Vein endothelial cell (primary cell): Measurements from ENCODE around the gene TMEM141. TPM values are rescaled to one million over a fixed set of nuclear protein-coding genes. Genes with fewer than 3 reads are reported as not detected.

Source experiments
- small RNA-seq: library from RNA; depleted of rRNA; stranded (forward); fragments of <200 nt; gene quantifications from one replicate; pipeline ENCODE3, GENCODE V24; 2012
- total RNA-seq: library from RNA; depleted of rRNA; stranded (reverse); fragments of >200 nt; gene quantifications from 2 replicates; pipeline ENCODE4 v1.2.3, GENCODE V29; 2012

The TMEM141 gene
- total RNA-seq = 51.0 and 63.0 TPM in 2 replicates

DNA sequence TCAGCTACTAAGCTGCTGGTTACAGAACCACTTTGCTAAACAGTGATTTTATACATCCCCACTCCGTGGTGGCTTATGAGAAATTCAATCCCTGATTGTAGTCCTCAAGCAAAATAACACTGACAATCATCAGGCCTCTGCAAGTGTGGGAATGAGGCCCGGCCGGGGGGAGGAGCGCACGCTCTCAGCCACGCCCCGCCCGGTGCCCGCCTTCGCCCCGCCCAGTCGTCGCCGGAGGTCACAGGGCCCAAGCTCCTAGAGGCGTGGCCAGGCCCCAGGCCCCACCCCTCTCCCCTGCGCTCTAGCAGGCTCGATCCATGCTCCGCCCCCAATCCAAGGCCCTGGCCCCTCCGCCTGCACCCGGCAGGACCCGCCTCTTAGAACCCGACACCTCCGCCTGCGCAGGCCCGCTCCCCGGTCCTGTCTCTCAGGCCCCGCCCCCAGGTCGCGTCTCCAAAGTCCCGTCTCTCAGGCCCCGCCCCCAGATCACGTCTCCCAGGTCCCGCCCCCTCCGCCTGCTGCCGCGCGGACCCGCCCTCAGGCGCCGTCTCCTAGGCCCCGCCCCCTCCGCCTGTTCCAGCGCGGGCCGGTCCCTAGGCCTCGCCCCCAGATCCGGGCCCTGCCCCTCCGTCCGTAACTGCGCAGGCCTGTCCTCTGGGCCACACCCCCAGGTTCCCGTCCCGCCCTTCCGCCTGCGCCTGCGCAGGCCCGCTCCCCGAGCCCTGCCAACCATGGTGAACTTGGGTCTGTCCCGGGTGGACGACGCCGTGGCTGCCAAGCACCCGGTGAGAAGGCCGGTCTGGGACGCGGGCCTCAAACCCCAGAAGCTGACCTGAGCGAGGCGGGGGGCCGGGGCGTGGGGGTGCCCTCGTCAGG, at the start of gene TMEM141:
TSS of gene TMEM141 (plus strand) at position 705 of the 876 bp plus-strand sequence. CDS start at position 732, 27 bp downstream.

GRCh38 chr9:136742591-136743391, 48.4 kb upstream of the TMEM141 start, which contains the start of gene LCN10:
Gene LCN10 (minus strand): TSS chr9:136742940. CDS start chr9:136742903, 37 bp downstream.

GRCh38 chr9:136748201-136748600, 42.9 kb upstream of the TMEM141 start, which contains the start of gene LCN6:
Gene LCN6 (minus strand): TSS chr9:136748525. CDS start chr9:136748483, 42 bp downstream.

DNA sequence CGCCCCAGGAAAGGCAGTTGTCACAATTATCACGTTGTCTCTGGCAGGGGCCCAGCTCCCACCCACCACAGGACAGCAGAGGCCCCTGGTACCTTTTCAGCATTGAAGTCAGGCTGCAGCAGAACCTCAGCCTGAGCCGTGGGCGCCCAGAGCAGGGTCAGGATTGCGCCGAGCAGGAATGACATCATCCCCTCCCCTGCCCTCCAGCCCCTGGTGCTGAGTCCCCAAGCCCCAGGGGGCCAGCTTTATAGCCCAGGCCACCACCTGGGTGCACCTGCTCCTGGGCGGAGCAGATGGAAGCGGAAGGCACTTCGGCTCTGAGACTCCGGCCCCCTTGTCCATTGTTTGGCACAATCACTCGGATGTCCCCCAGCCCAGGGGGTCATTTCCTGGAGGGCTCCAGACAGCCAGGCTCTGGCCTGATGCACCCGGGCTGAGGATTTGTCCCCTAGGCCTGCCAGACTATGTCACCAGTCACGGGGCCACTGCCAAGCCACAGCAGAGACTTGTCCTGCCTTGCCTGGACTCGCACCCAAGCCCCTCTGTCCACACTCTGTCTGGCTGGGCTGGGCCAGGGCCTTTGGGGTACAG, 26.7 kb upstream of the TMEM141 start, which contains the start of gene LCN15:
TSS of gene LCN15 (minus strand) at position 218 of the 591 bp plus-strand sequence. CDS start at position 188, 30 bp downstream.

DNA sequence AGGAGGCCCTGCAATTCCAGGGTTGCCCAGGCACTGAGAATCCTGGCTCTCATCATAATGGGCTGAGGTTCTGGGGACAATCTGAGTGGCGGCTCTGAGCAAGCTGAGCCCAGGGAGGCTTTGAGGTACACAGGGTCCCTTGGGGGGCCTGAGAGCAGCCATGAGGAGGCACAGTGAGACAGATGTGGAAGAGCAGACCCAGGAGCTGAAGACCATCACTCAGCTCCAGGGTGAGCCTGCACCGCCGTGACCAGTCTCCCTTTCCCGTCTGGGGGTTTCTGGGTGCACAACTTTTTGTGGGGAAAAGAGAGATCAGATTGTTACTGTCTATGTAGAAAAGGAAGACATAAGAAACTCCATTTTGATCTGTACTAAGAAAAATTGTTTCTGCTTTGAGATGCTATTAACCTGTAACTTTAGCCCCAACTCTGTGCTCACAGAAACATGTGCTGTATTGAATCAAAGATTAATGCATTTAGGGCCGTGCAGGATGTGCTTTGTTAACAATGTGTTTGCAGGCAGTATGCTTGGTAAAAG, 5.2 kb downstream of the TMEM141 start, which contains the start of gene CCDC183:
TSS of gene CCDC183 (plus strand) at position 101 of the 537 bp plus-strand sequence. CDS start at position 161, 60 bp downstream.

DNA sequence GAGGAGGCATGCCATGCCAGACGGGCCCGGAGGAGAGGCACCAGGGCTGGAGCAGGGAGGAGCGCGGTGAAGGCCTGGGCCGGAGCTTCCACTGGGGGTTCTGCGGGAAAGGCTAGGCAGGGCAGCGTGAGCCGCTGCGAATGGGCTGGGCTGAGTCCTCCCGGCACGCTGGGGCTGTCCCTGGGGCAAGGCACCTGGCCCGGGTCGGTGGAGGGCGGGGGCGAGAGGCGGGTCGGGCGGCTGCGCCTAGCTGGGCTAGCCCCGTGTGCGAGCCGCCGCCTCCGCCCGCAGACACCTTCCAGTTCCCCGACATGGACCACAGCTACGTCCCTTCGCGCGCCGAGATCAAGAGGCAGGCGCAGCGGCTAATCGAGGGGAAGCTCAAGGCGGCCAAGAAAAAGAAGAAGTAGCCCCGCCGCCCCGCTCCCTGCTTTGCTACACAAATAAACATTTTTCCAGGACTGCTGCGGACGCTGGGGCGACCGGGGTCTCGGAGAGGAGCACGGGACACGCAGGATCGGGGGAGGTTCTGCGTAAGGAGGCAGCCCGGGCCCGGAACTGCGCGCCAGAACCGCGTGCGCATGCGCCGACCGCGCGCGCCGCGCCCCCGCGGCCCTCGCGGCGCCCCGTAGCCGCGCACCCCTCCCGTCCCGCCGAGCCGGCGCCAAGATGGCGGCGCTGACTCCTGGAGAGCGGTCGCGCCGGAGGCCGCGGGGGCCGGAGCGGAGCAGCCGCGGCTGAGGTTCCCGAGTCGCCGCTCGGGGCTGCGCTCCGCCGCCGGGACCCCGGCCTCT, 16.3 kb downstream of the TMEM141 start, which contains the start of gene RABL6:
TSS of gene RABL6 (plus strand) at position 668 of the 794 bp plus-strand sequence. CDS start 249 bp downstream, outside the sequence.

DNA sequence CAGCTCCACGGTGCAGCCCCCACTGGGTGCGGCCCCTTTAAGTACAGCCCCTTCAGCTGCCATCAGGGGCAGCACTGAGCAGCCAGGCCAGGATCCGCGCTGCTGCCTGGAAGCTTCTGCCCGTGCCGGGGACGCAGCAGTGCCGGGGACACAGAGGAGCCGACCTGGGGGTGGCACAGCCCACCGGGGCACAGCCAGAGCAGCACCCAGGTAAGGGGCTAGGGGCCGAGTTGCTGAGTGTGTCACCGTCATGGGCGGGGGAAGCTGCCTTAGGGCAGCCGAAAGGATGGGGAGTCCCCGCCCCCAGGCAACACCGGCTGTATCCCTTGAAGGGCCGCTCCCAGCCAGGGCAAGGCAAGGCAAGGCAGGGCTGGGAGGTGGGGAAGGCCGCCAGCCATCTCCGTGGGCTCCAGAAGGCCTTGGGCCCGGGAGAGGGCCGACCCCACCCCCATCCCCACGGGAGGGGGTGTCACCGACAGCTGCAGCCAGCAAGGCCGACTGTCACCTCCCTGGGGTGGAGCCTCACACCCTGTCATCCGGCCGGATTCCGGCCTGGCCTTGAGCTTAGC, 51.3 kb downstream of the TMEM141 start, which contains the start of gene AJM1:
TSS of gene AJM1 (plus strand) at position 99 of the 569 bp plus-strand sequence. CDS start 1,937 bp downstream, outside the sequence.

Small RNA genes lying within 50 kb of the gene (small RNA-seq; reads per million reads assigned to genes)
- gene AL355987.2 = not detected
- not detected for gene ATP6V1G1P3
- not detected for gene MIR4292
- gene MIR6722 = not detected

Other genes starting within 250 kb of the TMEM141 start
- gene NOTCH1, start 245.3 kb upstream of the TMEM141 start, total RNA-seq = 128 and 200 TPM in 2 replicates
- 566 and 825 TPM in 2 replicates for gene EGFL7, start 128.4 kb upstream of the TMEM141 start, total RNA-seq
- 61.9 and 73.2 TPM in 2 replicates for gene AGPAT2, start 103.9 kb upstream of the TMEM141 start, total RNA-seq
- 182 and 234 TPM in 2 replicates for gene DIPK1B, start 78.8 kb upstream of the TMEM141 start, total RNA-seq
- not detected in 2 replicates for gene LCN10, start 48.4 kb upstream of the TMEM141 start, total RNA-seq
- 0.33 TPM in 1 of 2 replicates, not detected in the other for gene LCN6, start 42.8 kb upstream of the TMEM141 start, total RNA-seq
- not detected in 2 replicates for gene LCN8, start 33.1 kb upstream of the TMEM141 start, total RNA-seq
- gene LCN15, start 26.8 kb upstream of the TMEM141 start, total RNA-seq = not detected in 2 replicates
- gene CCDC183, start 5.0 kb downstream of the TMEM141 start, total RNA-seq = 0.19 and 0.65 TPM in 2 replicates
- gene RABL6, start 16.6 kb downstream of the TMEM141 start, total RNA-seq = 94.1 and 98.4 TPM in 2 replicates
- gene AJM1, start 51.1 kb downstream of the TMEM141 start, total RNA-seq = 0.65 and 0.67 TPM in 2 replicates
- gene PHPT1, start 58.1 kb downstream of the TMEM141 start, total RNA-seq = 77.7 and 106 TPM in 2 replicates
- 0.98 and 1.4 TPM in 2 replicates for gene MAMDC4, start 61.0 kb downstream of the TMEM141 start, total RNA-seq
- gene EDF1, start 75.0 kb downstream of the TMEM141 start, total RNA-seq = 253 and 286 TPM in 2 replicates
- 11.8 and 13.9 TPM in 2 replicates for gene TRAF2, start 95.2 kb downstream of the TMEM141 start, total RNA-seq
- gene FBXW5, start 153.4 kb downstream of the TMEM141 start, total RNA-seq = 180 and 181 TPM in 2 replicates
- gene C8G, start 153.9 kb downstream of the TMEM141 start, total RNA-seq = 0.33 and 0.76 TPM in 2 replicates
- 0.29 TPM in 1 of 2 replicates, not detected in the other for gene LCN12, start 160.9 kb downstream of the TMEM141 start, total RNA-seq
- gene PTGDS, start 186.2 kb downstream of the TMEM141 start, total RNA-seq = not detected in 2 replicates
- gene LCNL1, start 191.6 kb downstream of the TMEM141 start, total RNA-seq = not detected in 2 replicates
- 14.6 and 19.6 TPM in 2 replicates for gene PAXX, start 201.1 kb downstream of the TMEM141 start, total RNA-seq
- gene CLIC3, start 205.2 kb downstream of the TMEM141 start, total RNA-seq = 0.29 and 0.33 TPM in 2 replicates
- gene ABCA2, start 236.9 kb downstream of the TMEM141 start, total RNA-seq = 12.4 and 18.6 TPM in 2 replicates
- gene FUT7, start 240.7 kb downstream of the TMEM141 start, total RNA-seq = not detected in 2 replicates